T-cell (primary cell): ENCODE results near the gene NRL. TPM values are rescaled to one million over a fixed set of nuclear protein-coding genes. Genes with fewer than 3 reads are reported as not detected.

Experiments
- ATAC-seq, 4 experiments: fragments of 200-7000 bp in 3 of 4; fragments of 150-1000 bp in 1 of 4; cut with Tn5 transposase; replicated peaks in 1 of 4; 1 replicate in 3 of 4; 2 replicates in 1 of 4; pipeline ENCODE4 v1.10.0; 2021; ENCODE audit warnings: moderate library complexity in 3 of 4, mild to moderate bottlenecking in 2 of 4, moderate number of reproducible peaks in 1 of 4
- CTCF ChIA-PET, 2 donors: fragments of 300-600 bp; sonication (Branson Sonifier 250); formaldehyde crosslinking; loops; one replicate each; lab custom pipeline; 2022; ENCODE audit warnings: antibody characterized with exemption in 2 of 2; lab: Charles Lee
- POLR2A ChIA-PET, 2 donors: fragments of 300-600 bp; sonication (Branson Sonifier 250); formaldehyde crosslinking; loops; one replicate each; lab custom pipeline; 2022; ENCODE audit warnings: antibody characterized with exemption in 2 of 2; lab: Charles Lee
- DNase-seq, 35 experiments: peaks; one replicate each; pipeline versions ENCODE4 v3.0.0 to v3.0.0-alpha.2; 2013 to 2023
- H3K27ac ChIP-seq: one replicate; pipeline ENCODE4 v1.5.1; 2013; ENCODE audit warnings: low read length
- H3K27me3 ChIP-seq, 2 experiments: replicated peaks in 1 of 2; 1 replicate in 1 of 2; 2 replicates in 1 of 2; pipeline versions ENCODE4 v1.6.1 to v1.7.0; 2013; ENCODE audit warnings: low read length in 1 of 2, mixed read lengths in 1 of 2; ENCODE audit not compliant: control insufficient read depth in 2 of 2, insufficient read depth in 2 of 2; ENCODE audit errors: extremely low read depth in 1 of 2
- H3K36me3 ChIP-seq, 2 donors: 1 replicate in 1 of 2; 2 replicates in 1 of 2; pipeline versions ENCODE4 v1.6.1 to v1.7.0; 2013; ENCODE audit warnings: low read length in 1 of 2; ENCODE audit not compliant: control insufficient read depth in 2 of 2, insufficient read depth in 1 of 2; ENCODE audit errors: extremely low read depth in 1 of 2
- H3K4me1 ChIP-seq, 2 experiments: 1 replicate in 1 of 2; 2 replicates in 1 of 2; pipeline versions ENCODE4 v1.6.1 to v1.7.0; 2013; ENCODE audit warnings: low read length in 2 of 2, mixed read lengths in 1 of 2; ENCODE audit not compliant: insufficient read depth in 2 of 2, control insufficient read depth in 1 of 2; ENCODE audit errors: extremely low read depth in 1 of 2
- H3K4me3 ChIP-seq, 2 donors: 1 replicate in 1 of 2; 2 replicates in 1 of 2; pipeline versions ENCODE4 v1.5.1 to v1.7.0; 2013; ENCODE audit warnings: mild to moderate bottlenecking in 2 of 2, low read length in 1 of 2, moderate library complexity in 1 of 2; ENCODE audit not compliant: control insufficient read depth in 1 of 2; ENCODE audit errors: extremely low read depth in 1 of 2
- H3K9me3 ChIP-seq: 2 replicates; pipeline ENCODE4 v1.7.0; 2013
- H3K27ac Mint-ChIP-seq, 2 donors: one replicate each; pipeline ENCODE4 v1.8.0; 2020 to 2021; ENCODE audit warnings: mild to moderate bottlenecking in 2 of 2, mixed read lengths in 2 of 2
- H3K27me3 Mint-ChIP-seq, 2 donors: one replicate each; pipeline ENCODE4 v1.8.0; 2021 to 2022; ENCODE audit warnings: mixed read lengths in 2 of 2
- H3K36me3 Mint-ChIP-seq: one replicate; pipeline ENCODE4 v1.8.0; 2021; ENCODE audit warnings: mixed read lengths
- H3K4me1 Mint-ChIP-seq, 3 donors: one replicate each; pipeline ENCODE4 v1.8.0; 2020 to 2022; ENCODE audit warnings: mixed read lengths in 3 of 3, mild to moderate bottlenecking in 1 of 3
- H3K4me3 Mint-ChIP-seq, 3 donors: one replicate each; pipeline ENCODE4 v1.8.0; 2020 to 2022; ENCODE audit warnings: mild to moderate bottlenecking in 3 of 3, mixed read lengths in 3 of 3, moderate library complexity in 3 of 3
- H3K9me3 Mint-ChIP-seq, 3 donors: one replicate each; pipeline ENCODE4 v1.8.0; 2020 to 2022; ENCODE audit warnings: mixed read lengths in 3 of 3
- WGBS: methylation state at CpG from one replicate; pipeline ENCODE4 v1.1.5; 2013; ENCODE audit warnings: missing lambda C conversion rate; ENCODE audit not compliant: insufficient coverage; 5-methylcytosine and 5-hydroxymethylcytosine counted together
- total RNA-seq, 35 experiments: library from RNA in 6 of 35; stranded (reverse) in 6 of 35; fragments of 120-200 nt in 1 of 35; gene quantifications; one replicate each; pipeline versions ENCODE4 v1.2.1 to v1.2.4 and lab custom pipeline; 2013 to 2026

The NRL gene
- total RNA-seq, 5 donors from 2014 or later (not counting 1 experiment from before 2014, with no cell fraction given) = 1.9 to 3.7 (median 3.4) TPM

DNA sequence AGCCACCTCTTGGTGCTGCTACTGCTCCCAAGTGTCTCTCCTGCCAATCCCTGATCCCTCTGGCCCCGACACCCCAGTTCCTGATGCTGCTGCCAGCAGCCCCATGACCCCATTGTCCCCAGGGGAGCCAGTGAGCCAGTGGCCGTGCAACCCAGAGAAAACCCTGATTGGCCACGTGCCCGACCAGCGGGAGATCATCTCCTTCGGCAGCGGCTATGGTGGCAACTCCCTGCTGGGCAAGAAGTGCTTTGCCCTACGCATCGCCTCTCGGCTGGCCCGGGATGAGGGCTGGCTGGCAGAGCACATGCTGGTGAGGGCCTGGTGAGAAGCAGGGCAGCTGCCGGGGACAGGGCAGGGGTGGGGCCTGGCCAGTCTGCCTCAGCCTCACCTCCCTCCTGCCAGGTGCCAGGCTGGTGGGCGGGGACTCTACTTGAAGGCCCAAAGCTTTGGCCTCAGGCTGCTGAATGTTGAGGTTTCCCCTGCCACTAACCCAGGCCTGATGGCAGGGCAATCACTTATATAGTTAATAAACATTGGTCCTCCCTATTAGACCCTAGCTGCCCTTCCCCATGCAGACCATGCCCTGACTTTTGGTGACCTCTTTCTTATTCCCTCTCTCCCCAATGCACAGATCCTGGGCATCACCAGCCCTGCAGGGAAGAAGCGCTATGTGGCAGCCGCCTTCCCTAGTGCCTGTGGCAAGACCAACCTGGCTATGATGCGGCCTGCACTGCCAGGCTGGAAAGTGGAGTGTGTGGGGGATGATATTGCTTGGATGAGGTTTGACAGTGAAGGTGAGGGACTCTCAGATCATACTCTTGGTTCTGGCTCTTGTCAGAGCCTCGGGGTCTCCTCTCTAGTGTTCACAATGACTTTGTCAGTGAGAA is 15.6 kb downstream of the NRL start:
- CTCF ChIA-PET = interaction anchor here in 1 of 2 donors (0.5 kb wide), 1 partner anchor 14 kb away, joined by 3 read pairs; no protein-coding TSS in a partner anchor
- peaks cover 10 to 38% of the 10 kb centered on the region in 2 donors for H3K36me3 ChIP-seq
- Mint-ChIP-seq H3K4me3 (no peak overlapping the region), H3K36me3 (peaks cover 39% of the 10 kb centered on the region), H3K4me1 (peaks cover 16 to 21% (median 19%) of the 10 kb centered on the region in 3 donors), H3K27me3 (no peaks in the 10 kb centered on the region), H3K9me3 (no peaks in the 10 kb centered on the region), H3K27ac (no peak overlapping the region)
- ATAC-seq (no peak), DNase-seq (no peak)
- WGBS = 98% methylated on average over 15 of the region's 17 CpGs
- H3K27ac ChIP-seq = no peak overlapping the region
- peaks cover 5 to 14% of the 10 kb centered on the region in 2 experiments for H3K4me1 ChIP-seq
- no peaks in the 10 kb centered on the region for H3K27me3 ChIP-seq
- POLR2A ChIA-PET = no interaction called here
- H3K9me3 ChIP-seq = no peaks in the 10 kb centered on the region
- H3K4me3 ChIP-seq = no peak overlapping the region

DNA sequence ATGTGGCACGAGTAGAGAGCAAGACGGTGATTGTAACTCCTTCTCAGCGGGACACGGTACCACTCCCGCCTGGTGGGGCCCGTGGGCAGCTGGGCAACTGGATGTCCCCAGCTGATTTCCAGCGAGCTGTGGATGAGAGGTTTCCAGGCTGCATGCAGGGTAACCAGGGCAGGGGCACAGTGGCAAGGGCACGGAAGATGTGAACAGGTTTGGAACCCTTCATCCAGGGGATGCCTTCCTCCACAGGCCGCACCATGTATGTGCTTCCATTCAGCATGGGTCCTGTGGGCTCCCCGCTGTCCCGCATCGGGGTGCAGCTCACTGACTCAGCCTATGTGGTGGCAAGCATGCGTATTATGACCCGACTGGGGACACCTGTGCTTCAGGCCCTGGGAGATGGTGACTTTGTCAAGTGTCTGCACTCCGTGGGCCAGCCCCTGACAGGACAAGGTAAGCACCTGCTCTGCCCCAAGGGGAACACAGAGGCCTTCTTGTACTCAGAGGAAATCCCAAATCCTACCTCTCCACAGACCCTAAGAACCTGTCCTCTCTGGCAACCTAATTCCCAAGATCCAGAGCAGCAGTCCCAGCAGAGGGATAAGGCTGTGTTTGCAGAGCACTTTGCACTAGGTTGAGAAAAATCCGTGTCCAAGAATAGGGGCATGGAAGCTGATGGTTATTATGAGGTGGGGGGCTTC is 16.4 kb downstream of the NRL start:
- Histone ChIP-seq H3K27ac (no peak overlapping the region), H3K36me3 (peaks cover 10 to 35% of the 10 kb centered on the region in 2 donors), H3K4me3 (no peak overlapping the region), H3K27me3 (no peaks in the 10 kb centered on the region), H3K9me3 (no peaks in the 10 kb centered on the region), H3K4me1 (peaks cover 5 to 20% of the 10 kb centered on the region in 2 experiments)
- ChIA-PET CTCF (interaction anchor here in 1 of 2 donors (0.8 kb wide), 1 partner anchor 12 kb away, joined by 3 read pairs; no protein-coding TSS in a partner anchor), POLR2A (no interaction called here)
- Mint-ChIP-seq H3K27ac (no peak overlapping the region), H3K9me3 (no peaks in the 10 kb centered on the region), H3K27me3 (no peaks in the 10 kb centered on the region), H3K36me3 (peaks cover 32% of the 10 kb centered on the region), H3K4me3 (no peak overlapping the region), H3K4me1 (peaks cover 21 to 25% (median 23%) of the 10 kb centered on the region in 3 donors)
- ATAC-seq (no peak), DNase-seq (no peak)
- 97% methylated on average over 15 of the region's 16 CpGs for WGBS

DNA sequence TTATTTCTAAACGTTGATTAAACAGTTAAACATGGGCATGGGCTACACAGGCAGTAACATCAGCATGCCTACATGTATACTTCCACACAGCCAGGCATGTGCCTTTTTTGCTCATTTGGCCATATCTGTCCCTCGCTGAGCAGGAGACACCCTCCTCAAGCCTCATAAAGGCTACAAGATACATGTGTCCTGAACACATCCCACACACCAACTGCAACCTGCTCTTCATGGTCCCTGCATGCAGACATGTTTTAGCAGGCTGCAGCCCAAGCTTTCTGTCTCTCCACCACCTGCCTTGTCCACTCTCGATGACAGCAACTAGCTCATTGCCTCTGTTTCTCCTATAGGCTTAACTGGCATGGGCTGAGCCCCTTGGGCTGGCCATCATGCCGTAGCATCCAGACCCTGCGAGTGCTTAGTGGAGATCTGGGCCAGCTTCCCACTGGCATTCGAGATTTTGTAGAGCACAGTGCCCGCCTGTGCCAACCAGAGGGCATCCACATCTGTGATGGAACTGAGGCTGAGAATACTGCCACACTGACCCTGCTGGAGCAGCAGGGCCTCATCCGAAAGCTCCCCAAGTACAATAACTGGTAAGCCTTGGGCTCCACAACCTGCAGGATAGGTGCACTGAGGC is 18.1 kb downstream of the NRL start:
- H3K27me3 Mint-ChIP-seq = no peaks in the 10 kb centered on the region
- Histone ChIP-seq H3K36me3 (peaks cover 10 to 27% of the 10 kb centered on the region in 2 donors), H3K4me1 (peaks cover 5 to 21% of the 10 kb centered on the region in 2 experiments), H3K27ac (no peak overlapping the region), H3K27me3 (no peaks in the 10 kb centered on the region), H3K4me3 (no peak overlapping the region), H3K9me3 (no peaks in the 10 kb centered on the region)
- H3K27ac Mint-ChIP-seq = peak overlapping the region; percentile 6 to 58
- H3K4me1 Mint-ChIP-seq = peaks cover 24 to 31% (median 31%) of the 10 kb centered on the region in 3 donors
- no peak for DNase-seq
- ATAC-seq = no peak
- no peaks in the 10 kb centered on the region for H3K9me3 Mint-ChIP-seq
- ChIA-PET POLR2A (no interaction called here), CTCF (interaction anchor here (0.5 to 7.6 kb wide), 3 partner anchors 12 to 146 kb away, joined by 3 to 96 read pairs (median 3); partner anchors contain the start of gene TINF2 (in 1 of the 2))
- H3K36me3 Mint-ChIP-seq = peaks cover 23% of the 10 kb centered on the region
- H3K4me3 Mint-ChIP-seq = peak overlapping the region; percentile 28 to 47 (median 31)
- 100% methylated on average over 7 of the region's 8 CpGs for WGBS

DNA sequence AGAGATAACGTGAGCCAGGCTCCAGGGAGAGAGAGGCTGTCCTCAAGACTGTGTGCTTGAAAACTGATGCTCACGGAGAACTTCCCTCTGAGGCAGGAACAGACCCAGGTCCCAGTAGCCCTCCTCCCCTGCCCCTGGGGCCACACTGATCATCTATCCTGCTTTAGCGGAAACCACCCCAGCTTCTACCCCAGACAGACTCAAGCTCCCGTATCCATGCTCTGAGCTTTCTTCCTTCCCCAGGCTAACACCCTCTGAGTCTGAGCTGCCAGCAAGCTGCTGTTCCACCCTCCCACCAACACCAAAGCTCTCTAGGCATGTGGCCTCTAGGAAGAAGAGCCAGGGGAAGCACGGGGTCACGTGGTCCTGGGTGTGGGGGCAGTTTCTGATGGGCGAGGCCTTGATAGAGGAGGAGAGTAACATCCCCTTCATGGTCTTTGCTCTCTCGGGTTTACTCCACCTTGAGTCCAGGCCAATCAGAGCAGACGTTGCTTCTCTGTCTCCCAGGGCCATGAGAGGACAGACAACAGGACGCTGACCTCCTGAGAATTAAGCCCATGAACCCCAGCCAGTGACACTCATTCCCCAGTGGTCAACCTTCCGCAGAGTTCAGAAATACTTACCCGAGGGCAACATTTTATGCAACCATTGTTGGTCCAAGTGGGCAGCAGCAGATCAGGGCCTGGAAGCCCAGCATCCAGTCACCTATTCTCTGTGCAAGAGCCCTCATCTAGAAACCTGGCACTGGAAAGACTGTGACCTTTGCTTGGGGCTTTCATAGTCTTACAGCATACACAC is 19.3 kb downstream of the NRL start:
- Histone ChIP-seq H3K27ac (peak overlapping the region; percentile 83), H3K36me3 (peaks cover 10 to 23% of the 10 kb centered on the region in 2 donors), H3K4me3 (peak overlapping the region; percentile 79 to 92), H3K9me3 (no peaks in the 10 kb centered on the region), H3K4me1 (peaks cover 5 to 23% of the 10 kb centered on the region in 2 experiments), H3K27me3 (no peaks in the 10 kb centered on the region)
- WGBS = 34% methylated on average over 9 of the region's 12 CpGs
- Mint-ChIP-seq H3K4me1 (peaks cover 26 to 36% (median 35%) of the 10 kb centered on the region in 3 donors), H3K9me3 (no peaks in the 10 kb centered on the region), H3K4me3 (peak overlapping the region; percentile 93 to 97 (median 96)), H3K36me3 (peaks cover 16% of the 10 kb centered on the region), H3K27ac (peak overlapping the region; percentile 98), H3K27me3 (no peaks in the 10 kb centered on the region)
- POLR2A ChIA-PET = interaction anchor here (0.6 to 1.2 kb wide), 3 partner anchors 13 to 147 kb away, joined by 3 read pairs; partner anchors contain the start of gene TINF2 (in 1 of the 2)
- CTCF ChIA-PET = interaction anchor here (0.9 to 7.6 kb wide), 3 partner anchors 13 to 15 kb away, joined by 4 to 96 read pairs (median 11); no protein-coding TSS in a partner anchor
- DNase-seq = peak in 7 of 35 experiments; percentile 11 to 44 (median 18)
- peak in 1 of 4 experiments; percentile 15 for ATAC-seq

GRCh38 chr14:24094841-24095270 is 19.9 kb downstream of the NRL start:
- WGBS = 0% methylated on average over 13 of the region's 14 CpGs
- H3K4me3 ChIP-seq = peak overlapping the region; percentile 79 to 92
- H3K27ac Mint-ChIP-seq = peak overlapping the region; percentile 98
- peaks cover 5 to 26% of the 10 kb centered on the region in 2 experiments for H3K4me1 ChIP-seq
- DNase-seq = peak in 3 of 35 experiments; percentile 2 to 24 (median 13)
- H3K27me3 ChIP-seq = no peaks in the 10 kb centered on the region
- ATAC-seq = peak in 3 of 4 experiments; percentile 4 to 12 (median 11)
- POLR2A ChIA-PET = interaction anchor here (0.6 to 1.2 kb wide), 3 partner anchors 14 to 148 kb away, joined by 3 read pairs; partner anchors contain the start of gene TINF2 (in 1 of the 2)
- peaks cover 10 to 17% of the 10 kb centered on the region in 2 donors for H3K36me3 ChIP-seq
- H3K4me1 Mint-ChIP-seq = peaks cover 28 to 41% (median 38%) of the 10 kb centered on the region in 3 donors
- H3K27ac ChIP-seq = peak overlapping the region; percentile 83
- CTCF ChIA-PET = interaction anchor here (0.9 to 7.6 kb wide), 3 partner anchors 14 to 15 kb away, joined by 4 to 96 read pairs (median 11); no protein-coding TSS in a partner anchor
- no peaks in the 10 kb centered on the region for H3K9me3 ChIP-seq
- H3K9me3 Mint-ChIP-seq = no peaks in the 10 kb centered on the region
- peaks cover 9% of the 10 kb centered on the region for H3K36me3 Mint-ChIP-seq
- peak overlapping the region; percentile 93 to 97 (median 96) for H3K4me3 Mint-ChIP-seq
- no peaks in the 10 kb centered on the region for H3K27me3 Mint-ChIP-seq
